GM12878 (cell line): ENCODE results near the gene PITRM1. TPM values are rescaled to one million over a fixed set of nuclear protein-coding genes. Genes with fewer than 3 reads are reported as not detected.

Experiments
- ATAC-seq: fragments of 200-7000 bp; cut with Tn5 transposase; 3 replicates; pipeline ENCODE4 v1.9.1; 2020; ENCODE audit warnings: mild to moderate bottlenecking, moderate library complexity
- BruUV-seq: library from RNA; stranded (reverse); fragments of 400-500 nt; replicated peaks from 2 replicates; lab custom pipeline; 2021; lab: Mats Ljungman, UMichigan
- CTCF ChIA-PET: fragments of 300-600 bp; sonication (Branson Sonifier 250); formaldehyde crosslinking; extraction: SDS; loops from one replicate; lab custom pipeline; 2021; ENCODE audit warnings: inconsistent platforms; lab: Yijun Ruan, JAX
- POLR2A ChIA-PET: fragments of 350-600 bp; formaldehyde crosslinking; extraction: SDS; loops from one replicate; lab custom pipeline; 2021; ENCODE audit warnings: inconsistent platforms; lab: Charles Lee
- RAD21 ChIA-PET: fragments of 300-600 bp; sonication (Branson Sonifier 250); formaldehyde crosslinking; loops from one replicate; lab custom pipeline; 2023; ENCODE audit warnings: antibody characterized with exemption; ENCODE audit not compliant: unreplicated experiment; lab: Charles Lee
- SMC1A ChIA-PET: fragments of 300-600 bp; sonication (Branson Sonifier 250); formaldehyde crosslinking; loops from one replicate; lab custom pipeline; 2023; ENCODE audit not compliant: unreplicated experiment, uncharacterized antibody; lab: Charles Lee
- DNase-seq: peaks from one replicate; pipeline ENCODE4 v3.0.0-alpha.2; 2011; ENCODE audit warnings: low read depth, low spot score
- FAIRE-seq: peaks from 3 replicates; lab custom pipeline; 2011; peaks lifted over from hg19 to GRCh38; lab: Jason Lieb, UNC
- H2AFZ ChIP-seq: 2 replicates; pipeline ENCODE4 v1.6.0; 2011; ENCODE audit warnings: low read depth, low read length, control low read depth; ENCODE audit not compliant: control insufficient read depth
- H3K27ac ChIP-seq: 2 replicates; pipeline ENCODE4 v1.5.1; 2011; ENCODE audit warnings: control low read depth; ENCODE audit not compliant: control insufficient read depth, insufficient read depth
- H3K27me3 ChIP-seq, 2 experiments: replicated peaks in 1 of 2; 2 replicates each; pipeline versions ENCODE4 v1.6.0 to v1.6.1; 2011; ENCODE audit warnings: low read length in 1 of 2; ENCODE audit not compliant: control insufficient read depth in 2 of 2, insufficient read depth in 2 of 2
- H3K36me3 ChIP-seq, 2 experiments: 2 replicates each; pipeline ENCODE4 v1.5.1; 2011; ENCODE audit warnings: low read length in 1 of 2; ENCODE audit not compliant: control insufficient read depth in 2 of 2, insufficient read depth in 2 of 2
- H3K4me1 ChIP-seq: 2 replicates; pipeline ENCODE4 v1.6.1; 2011; ENCODE audit warnings: mild to moderate bottlenecking, low read length, moderate library complexity, mixed read lengths; ENCODE audit not compliant: control insufficient read depth, insufficient read depth
- H3K4me2 ChIP-seq: 2 replicates; pipeline ENCODE4 v1.6.0; 2011; ENCODE audit warnings: control low read depth; ENCODE audit not compliant: control insufficient read depth, insufficient read depth
- H3K4me3 ChIP-seq: fragments of 200-600 bp; sonication (generic); 2 replicates; pipeline ENCODE4 v1.5.1; 2016
- H3K79me2 ChIP-seq: 2 replicates; pipeline ENCODE4 v1.6.0; 2011; ENCODE audit warnings: low read length; ENCODE audit not compliant: control insufficient read depth, insufficient read depth
- H3K9ac ChIP-seq: 2 replicates; pipeline ENCODE4 v1.8.0; 2011; ENCODE audit warnings: low read length, control low read depth, mixed read lengths; ENCODE audit not compliant: control insufficient read depth, insufficient read depth
- H3K9me3 ChIP-seq: replicated peaks from 3 replicates; pipeline ENCODE4 v1.5.1; 2011; ENCODE audit warnings: mild to moderate bottlenecking, low read length; ENCODE audit not compliant: control insufficient read depth, insufficient read depth
- H4K20me1 ChIP-seq: 2 replicates; pipeline ENCODE4 v1.6.0; 2011; ENCODE audit not compliant: control insufficient read depth, insufficient read depth
- ASH2L ChIP-seq: fragments of 300-600, 200-600 bp; sonication (generic); IDR thresholded peaks from 2 replicates; pipeline ENCODE4 v1.6.1; 2017; ENCODE audit warnings: low read depth, mild to moderate bottlenecking, borderline replicate concordance
- DPF2 ChIP-seq: fragments of 450-650 bp; IDR thresholded peaks from 2 replicates; pipeline ENCODE4 v1.6.1; 2017; ENCODE audit warnings: mild to moderate bottlenecking
- ELK1 ChIP-seq: IDR thresholded peaks from 2 replicates; pipeline ENCODE4 v1.6.1; 2012; ENCODE audit warnings: low read depth, low read length, improper control_type of control experiment
- GABPA ChIP-seq: IDR thresholded peaks from 2 replicates; pipeline ENCODE4 v1.6.1; 2014; ENCODE audit warnings: antibody characterized with exemption, low read depth, mild to moderate bottlenecking, inconsistent platforms
- NR2C1 ChIP-seq: fragments of 450-650 bp; IDR thresholded peaks from 2 replicates; pipeline ENCODE4 v1.6.1; 2017; ENCODE audit warnings: antibody characterized with exemption, mild to moderate bottlenecking, moderate library complexity
- RB1 ChIP-seq: fragments of 450-650 bp; formaldehyde crosslinking; IDR thresholded peaks from 2 replicates; pipeline ENCODE4 v1.6.1; 2017; ENCODE audit warnings: mild to moderate bottlenecking, borderline replicate concordance
- RELA ChIP-seq: fragments of 450-650 bp; IDR thresholded peaks from 2 replicates; pipeline ENCODE4 v1.8.0; 2014; ENCODE audit warnings: borderline replicate concordance; ENCODE audit not compliant: partially characterized antibody
- YY1 ChIP-seq: IDR thresholded peaks from 2 replicates; pipeline ENCODE4 v1.6.1; 2011; ENCODE audit warnings: low read depth, mild to moderate bottlenecking, low read length
- WGBS: methylation state at CpG from one replicate; pipeline ENCODE4 v1.1.6; 2016; ENCODE audit warnings: low lambda C conversion rate; ENCODE audit not compliant: insufficient replicate concordance, insufficient coverage; ENCODE audit errors: missing lambda C conversion rate; 5-methylcytosine and 5-hydroxymethylcytosine counted together
- in situ Hi-C: fragments of 300-500 bp; cut with MboI; formaldehyde crosslinking; loops from 9 replicates; pipeline ENCODE4 v1.14.3; 2018; ENCODE audit warnings: mixed read lengths
- intact Hi-C: fragments of 100-400 bp; cut with micrococcal nuclease; formaldehyde crosslinking; loops from one replicate; pipeline ENCODE4 v1.14.2; 2022; ENCODE audit not compliant: unreplicated experiment
- polyA plus RNA-seq, 11 experiments: library from polyadenylated mRNA; depleted of rRNA in 4 of 11; unstranded in 6 of 11; stranded (reverse) in 5 of 11; fragments of >200 nt; fragmentation: Nextera tagmentation in 4 of 11; fragmentation: Illumina TruSeq in 1 of 11; extraction: Ambion mirVana in 4 of 11; extraction: Trizol in 1 of 11; gene quantifications; 1 replicate in 1 of 11; 2 replicates in 10 of 11; pipeline versions ENCODE4 v1.2.1 to v1.2.3, GENCODE V29; 2011 to 2016; ENCODE audit warnings: inconsistent platforms in 2 of 11, missing spikeins in 2 of 11, low read depth in 1 of 11
- total RNA-seq, 4 experiments: library from RNA; depleted of rRNA in 3 of 4; stranded (reverse); fragments of >200 nt in 3 of 4; fragmentation: Illumina TruSeq in 1 of 4; extraction: Trizol in 1 of 4; gene quantifications; 2 replicates each; pipeline versions ENCODE4 v1.2.1 to v1.2.3, GENCODE V29; 2013 to 2021

The PITRM1 gene
- total and polyA plus RNA-seq, 10 of the 15 experiments (the other 5 are each of a cell fraction or from before 2014, with no cell fraction given) = 15.5 to 53.0 (median 45.0) TPM

DNA sequence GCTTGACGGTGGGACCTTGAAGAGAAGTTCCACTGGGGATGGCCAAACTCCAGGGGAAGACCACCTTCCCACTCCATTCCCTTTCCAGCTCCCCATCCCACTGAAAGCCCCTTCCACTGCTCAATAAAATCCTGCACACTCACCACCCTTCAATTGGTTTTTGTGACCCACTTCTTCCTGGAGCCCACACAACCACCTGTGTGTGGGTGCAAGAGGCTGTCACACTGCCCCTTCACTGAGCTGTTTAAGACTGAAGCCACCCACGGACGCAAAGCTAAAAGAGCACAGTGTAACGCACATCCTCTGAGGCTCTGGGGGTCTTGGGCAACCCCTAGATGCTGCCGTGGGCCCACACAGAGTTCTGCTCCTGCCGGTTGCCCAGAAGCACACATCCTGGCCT lies 12.8 kb upstream of the PITRM1 start:
- H3K4me1 ChIP-seq = no peaks in the 10 kb centered on the region
- in situ Hi-C loops (no loop called here), intact Hi-C loops (no loop called here)
- SMC1A ChIA-PET = no interaction called here
- H3K79me2 ChIP-seq = no peaks in the 10 kb centered on the region
- POLR2A ChIA-PET = no interaction called here
- FAIRE-seq (no peak), ATAC-seq (no peak), DNase-seq (no peak)
- 17% methylated on average over 6 of the region's 6 CpGs for WGBS
- no peak overlapping the region for H2AFZ ChIP-seq
- H3K4me3 ChIP-seq = no peak overlapping the region
- CTCF ChIA-PET = no interaction called here
- H3K4me2 ChIP-seq = no peak overlapping the region
- no peaks in the 10 kb centered on the region for H4K20me1 ChIP-seq
- no peak overlapping the region for H3K27ac ChIP-seq
- H3K9ac ChIP-seq = no peak overlapping the region
- no peaks in the 10 kb centered on the region for H3K9me3 ChIP-seq
- H3K36me3 ChIP-seq = no peaks in the 10 kb centered on the region
- peaks cover 1 to 2% of the 10 kb centered on the region in 2 experiments; a peak in 2 of 4 replicates for H3K27me3 ChIP-seq
- RAD21 ChIA-PET = interaction anchor here (1.4 kb wide), 1 partner anchor 9 kb away, joined by 5 read pairs; no protein-coding TSS in a partner anchor
- TF ChIP-seq ASH2L (no peak), RB1 (no peak), ELK1 (no peak), NR2C1 (no peak), DPF2 (no peak), GABPA (no peak), RELA (no peak), YY1 (no peak)
- no TSS peak for BruUV-seq
